WI38 (cell line): Measurements from ENCODE around the gene RBFOX1.

Experiments used
- H3K4me3 ChIP-seq: 2 replicates; pipeline ENCODE4 v1.5.1; 2011; ENCODE audit warnings: low read depth, mild to moderate bottlenecking, control low read depth, low read length
- CTCF ChIP-seq: IDR thresholded peaks from 2 replicates; pipeline ENCODE4 v1.5.1; 2012; ENCODE audit warnings: low read depth, mild to moderate bottlenecking, control low read depth, low read length

Gene RBFOX1

GRCh38 chr16:7512503-7512902 is 179.9 kb downstream of the RBFOX1 start:
- H3K4me3 ChIP-seq: no peak overlapping the region
- no peak for TF ChIP-seq CTCF

- no peak for TF ChIP-seq CTCF
- H3K4me3 ChIP-seq: no peak overlapping the region
Observed at GRCh38 chr16:7513429-7513828, 180.8 kb downstream of the RBFOX1 start.

- no peak for TF ChIP-seq CTCF
- no peak overlapping the region for H3K4me3 ChIP-seq
Observed at GRCh38 chr16:7515543-7515942, 182.9 kb downstream of the RBFOX1 start.

GRCh38 chr16:7517496-7517895 is 184.9 kb downstream of the RBFOX1 start:
- TF ChIP-seq CTCF: no peak

GRCh38 chr16:7518158-7518557 is 185.5 kb downstream of the RBFOX1 start:
- no peak overlapping the region for H3K4me3 ChIP-seq
- no peak for TF ChIP-seq CTCF

More at GRCh38 chr16:7517496-7517895, 184.9 kb downstream of the RBFOX1 start:
- no peak overlapping the region for H3K4me3 ChIP-seq

GRCh38 chr16:7521834-7522233 is 189.2 kb downstream of the RBFOX1 start:
- TF ChIP-seq CTCF: no peak
- H3K4me3 ChIP-seq: no peak overlapping the region

- no peak overlapping the region for H3K4me3 ChIP-seq
- TF ChIP-seq CTCF: no peak
Observed at GRCh38 chr16:7524419-7524818, 191.8 kb downstream of the RBFOX1 start.
